Stimulated activated CD8-positive, alpha-beta memory T cell treated with anti-CD3 and anti-CD28 coated beads, Interleukin-15, amount 100 ng/mL, for 24 hours (primary cell): ENCODE data around the gene TTC28.
"Not testable (repeated sequence)": the region's sequence is repeated elsewhere in the genome, so short reads cannot be mapped to it uniquely, and the experiment has no call there.

Source experiments
- DNase-seq: peaks from one replicate; pipeline ENCODE4 v3.0.0-alpha.2; 2020; ENCODE audit warnings: low read depth

Gene TTC28

GRCh38 chr22:28488825-28489224 is 190.8 kb downstream of the TTC28 start:
- DNase-seq = no peak

- DNase-seq = no peak
These were observed 195.0 kb downstream of the TTC28 start for GRCh38 chr22:28484662-28485061.

- no peak for DNase-seq
These were observed 197.9 kb downstream of the TTC28 start for GRCh38 chr22:28481725-28482124.

GRCh38 chr22:28480000-28480715 is 199.5 kb downstream of the TTC28 start:
- DNase-seq = no peak

GRCh38 chr22:28478564-28478963 is 201.1 kb downstream of the TTC28 start:
- no peak for DNase-seq

GRCh38 chr22:28477556-28477955 is 202.1 kb downstream of the TTC28 start:
- DNase-seq = no peak

GRCh38 chr22:28474330-28474729 is 205.3 kb downstream of the TTC28 start:
- no peak for DNase-seq

GRCh38 chr22:28473258-28473657 is 206.4 kb downstream of the TTC28 start:
- DNase-seq = no peak

- not testable (repeated sequence) for DNase-seq
These were observed 212.6 kb downstream of the TTC28 start for GRCh38 chr22:28467055-28467454.

GRCh38 chr22:28466399-28466798 is 213.2 kb downstream of the TTC28 start:
- DNase-seq = no peak

- no peak for DNase-seq
These were observed 213.8 kb downstream of the TTC28 start for GRCh38 chr22:28465841-28466240.

- no peak for DNase-seq
These were observed 215.5 kb downstream of the TTC28 start for GRCh38 chr22:28464127-28464526.

- not testable (repeated sequence) for DNase-seq
These were observed 216.2 kb downstream of the TTC28 start for GRCh38 chr22:28463408-28463807.

- DNase-seq = no peak
These were observed 216.7 kb downstream of the TTC28 start for GRCh38 chr22:28462901-28463300.

GRCh38 chr22:28462041-28462440 is 217.6 kb downstream of the TTC28 start:
- DNase-seq = no peak

- no peak for DNase-seq
These were observed 225.1 kb downstream of the TTC28 start for GRCh38 chr22:28454431-28455064.

GRCh38 chr22:28450109-28450508 is 229.5 kb downstream of the TTC28 start:
- DNase-seq = no peak

GRCh38 chr22:28449041-28449440 is 230.6 kb downstream of the TTC28 start:
- no peak for DNase-seq

- DNase-seq = no peak
These were observed 231.0 kb downstream of the TTC28 start for GRCh38 chr22:28448625-28449024.

- DNase-seq = no peak
These were observed 235.0 kb downstream of the TTC28 start for GRCh38 chr22:28444659-28445058.

- DNase-seq = no peak
These were observed 236.1 kb downstream of the TTC28 start for GRCh38 chr22:28443526-28443876.

- DNase-seq = no peak
These were observed 236.7 kb downstream of the TTC28 start for GRCh38 chr22:28442711-28443525.

GRCh38 chr22:28442264-28442710 is 237.4 kb downstream of the TTC28 start:
- peak; percentile 17 for DNase-seq
